Activated naive CD8-positive, alpha-beta T cell treated with anti-CD3 and anti-CD28 coated beads for 36 hours (primary cell): ENCODE results near the gene PRDM16. TPM values are rescaled to one million over a fixed set of nuclear protein-coding genes. Genes with fewer than 3 reads are reported as not detected.

Source experiments
- DNase-seq: peaks from one replicate; pipeline ENCODE4 v3.0.0; 2021
- H3K27ac Mint-ChIP-seq: one replicate; pipeline ENCODE4 v1.8.0; 2022; ENCODE audit warnings: mild to moderate bottlenecking, moderate library complexity, mixed read lengths
- H3K27me3 Mint-ChIP-seq: one replicate; pipeline ENCODE4 v1.8.0; 2022; ENCODE audit warnings: mild to moderate bottlenecking, mixed read lengths
- H3K36me3 Mint-ChIP-seq: one replicate; pipeline ENCODE4 v1.8.0; 2021; ENCODE audit warnings: mild to moderate bottlenecking, mixed read lengths
- H3K4me1 Mint-ChIP-seq: one replicate; pipeline ENCODE4 v1.8.0; 2021; ENCODE audit warnings: mixed read lengths
- H3K4me3 Mint-ChIP-seq: one replicate; pipeline ENCODE4 v1.8.0; 2022; ENCODE audit warnings: mild to moderate bottlenecking, moderate library complexity, mixed read lengths
- H3K9me3 Mint-ChIP-seq: one replicate; pipeline ENCODE4 v1.8.0; 2022; ENCODE audit warnings: mixed read lengths
- total RNA-seq, 2 experiments: library from RNA; stranded (reverse); gene quantifications; one replicate each; pipeline ENCODE4 v1.2.3, GENCODE V29; 2021

Gene PRDM16
- total RNA-seq, 2 experiments from 2014 or later: 0.06 to 0.12 TPM

GRCh38 chr1:3038113-3038551 lies 30.9 kb upstream of the PRDM16 start:
- Mint-ChIP-seq H3K9me3 (no peaks in the 10 kb centered on the region), H3K36me3 (no peaks in the 10 kb centered on the region), H3K4me3 (no peak overlapping the region), H3K27ac (no peak overlapping the region), H3K27me3 (no peaks in the 10 kb centered on the region), H3K4me1 (peaks cover 3% of the 10 kb centered on the region)
- no peak for DNase-seq

GRCh38 chr1:3038571-3039181 lies 30.3 kb upstream of the PRDM16 start:
- Mint-ChIP-seq H3K4me3 (no peak overlapping the region), H3K27me3 (no peaks in the 10 kb centered on the region), H3K36me3 (no peaks in the 10 kb centered on the region), H3K9me3 (no peaks in the 10 kb centered on the region), H3K4me1 (no peaks in the 10 kb centered on the region), H3K27ac (no peak overlapping the region)
- DNase-seq: no peak

- H3K4me1 Mint-ChIP-seq: no peaks in the 10 kb centered on the region
- peaks cover 8% of the 10 kb centered on the region for H3K27me3 Mint-ChIP-seq
- no peaks in the 10 kb centered on the region for H3K9me3 Mint-ChIP-seq
- no peak for DNase-seq
- H3K4me3 Mint-ChIP-seq: no peak overlapping the region
- H3K36me3 Mint-ChIP-seq: no peaks in the 10 kb centered on the region
- no peak overlapping the region for H3K27ac Mint-ChIP-seq
These were observed 29.0 kb upstream of the PRDM16 start for GRCh38 chr1:3040004-3040403.

GRCh38 chr1:3042481-3042880 lies 26.5 kb upstream of the PRDM16 start:
- H3K27me3 Mint-ChIP-seq: peaks cover 15% of the 10 kb centered on the region
- no peak for DNase-seq
- H3K9me3 Mint-ChIP-seq: no peaks in the 10 kb centered on the region
- H3K4me1 Mint-ChIP-seq: no peaks in the 10 kb centered on the region
- no peak overlapping the region for H3K4me3 Mint-ChIP-seq
- no peaks in the 10 kb centered on the region for H3K36me3 Mint-ChIP-seq
- no peak overlapping the region for H3K27ac Mint-ChIP-seq

- no peaks in the 10 kb centered on the region for H3K4me1 Mint-ChIP-seq
- H3K27me3 Mint-ChIP-seq: peaks cover 19% of the 10 kb centered on the region
- DNase-seq: no peak
- peaks cover 2% of the 10 kb centered on the region for H3K9me3 Mint-ChIP-seq
- H3K36me3 Mint-ChIP-seq: no peaks in the 10 kb centered on the region
- no peak overlapping the region for H3K27ac Mint-ChIP-seq
- H3K4me3 Mint-ChIP-seq: no peak overlapping the region
These were observed 19.8 kb upstream of the PRDM16 start for GRCh38 chr1:3049164-3049563.

GRCh38 chr1:3049905-3050304 lies 19.1 kb upstream of the PRDM16 start:
- Mint-ChIP-seq H3K4me1 (no peaks in the 10 kb centered on the region), H3K9me3 (peaks cover 2% of the 10 kb centered on the region), H3K4me3 (no peak overlapping the region), H3K27ac (no peak overlapping the region), H3K36me3 (no peaks in the 10 kb centered on the region), H3K27me3 (peaks cover 12% of the 10 kb centered on the region)
- DNase-seq: no peak

- Mint-ChIP-seq H3K36me3 (no peaks in the 10 kb centered on the region), H3K27ac (no peak overlapping the region), H3K4me3 (no peak overlapping the region), H3K27me3 (peaks cover 10% of the 10 kb centered on the region), H3K9me3 (peaks cover 2% of the 10 kb centered on the region), H3K4me1 (no peaks in the 10 kb centered on the region)
- DNase-seq: no peak
These were observed 18.4 kb upstream of the PRDM16 start for GRCh38 chr1:3050603-3051002.

- Mint-ChIP-seq H3K4me1 (no peaks in the 10 kb centered on the region), H3K36me3 (no peaks in the 10 kb centered on the region), H3K4me3 (no peak overlapping the region), H3K27ac (no peak overlapping the region), H3K9me3 (peaks cover 2% of the 10 kb centered on the region), H3K27me3 (peaks cover 10% of the 10 kb centered on the region)
- DNase-seq: no peak
These were observed 17.4 kb upstream of the PRDM16 start for GRCh38 chr1:3051270-3052268.

GRCh38 chr1:3052501-3052900 lies 16.5 kb upstream of the PRDM16 start:
- DNase-seq: no peak
- H3K9me3 Mint-ChIP-seq: peaks cover 2% of the 10 kb centered on the region
- no peaks in the 10 kb centered on the region for H3K4me1 Mint-ChIP-seq
- no peaks in the 10 kb centered on the region for H3K36me3 Mint-ChIP-seq
- peaks cover 4% of the 10 kb centered on the region for H3K27me3 Mint-ChIP-seq
- H3K4me3 Mint-ChIP-seq: no peak overlapping the region
- H3K27ac Mint-ChIP-seq: no peak overlapping the region

GRCh38 chr1:3053366-3053980 lies 15.5 kb upstream of the PRDM16 start:
- Mint-ChIP-seq H3K27ac (no peak overlapping the region), H3K4me1 (no peaks in the 10 kb centered on the region), H3K36me3 (no peaks in the 10 kb centered on the region), H3K27me3 (peaks cover 4% of the 10 kb centered on the region), H3K4me3 (no peak overlapping the region), H3K9me3 (peaks cover 2% of the 10 kb centered on the region)
- no peak for DNase-seq

- Mint-ChIP-seq H3K4me3 (no peak overlapping the region), H3K9me3 (peaks cover 2% of the 10 kb centered on the region), H3K27me3 (peaks cover 4% of the 10 kb centered on the region), H3K27ac (no peak overlapping the region), H3K36me3 (no peaks in the 10 kb centered on the region), H3K4me1 (no peaks in the 10 kb centered on the region)
- no peak for DNase-seq
These were observed 15.0 kb upstream of the PRDM16 start for GRCh38 chr1:3053986-3054385.

GRCh38 chr1:3054474-3054873 lies 14.5 kb upstream of the PRDM16 start:
- Mint-ChIP-seq H3K36me3 (no peaks in the 10 kb centered on the region), H3K27ac (no peak overlapping the region), H3K4me1 (no peaks in the 10 kb centered on the region), H3K27me3 (peaks cover 4% of the 10 kb centered on the region), H3K4me3 (no peak overlapping the region), H3K9me3 (peaks cover 2% of the 10 kb centered on the region)
- no peak for DNase-seq

GRCh38 chr1:3055051-3055450 lies 14.0 kb upstream of the PRDM16 start:
- H3K27ac Mint-ChIP-seq: no peak overlapping the region
- H3K36me3 Mint-ChIP-seq: no peaks in the 10 kb centered on the region
- DNase-seq: no peak
- peaks cover 2% of the 10 kb centered on the region for H3K9me3 Mint-ChIP-seq
- no peak overlapping the region for H3K4me3 Mint-ChIP-seq
- H3K4me1 Mint-ChIP-seq: no peaks in the 10 kb centered on the region
- H3K27me3 Mint-ChIP-seq: peaks cover 4% of the 10 kb centered on the region

GRCh38 chr1:3056641-3057040 lies 12.4 kb upstream of the PRDM16 start:
- Mint-ChIP-seq H3K27ac (no peak overlapping the region), H3K4me1 (no peaks in the 10 kb centered on the region), H3K27me3 (peaks cover 4% of the 10 kb centered on the region), H3K36me3 (no peaks in the 10 kb centered on the region), H3K9me3 (peaks cover 2% of the 10 kb centered on the region), H3K4me3 (no peak overlapping the region)
- DNase-seq: no peak

- no peak overlapping the region for H3K27ac Mint-ChIP-seq
- H3K4me1 Mint-ChIP-seq: no peaks in the 10 kb centered on the region
- H3K4me3 Mint-ChIP-seq: no peak overlapping the region
- DNase-seq: no peak
- no peaks in the 10 kb centered on the region for H3K9me3 Mint-ChIP-seq
- H3K27me3 Mint-ChIP-seq: no peaks in the 10 kb centered on the region
- no peaks in the 10 kb centered on the region for H3K36me3 Mint-ChIP-seq
These were observed 10.6 kb upstream of the PRDM16 start for GRCh38 chr1:3058263-3059030.
